Measurements from ENCODE around the gene C11orf65.

C11orf65 gene

GRCh38 chr11:108495326-108495725, 28.0 kb upstream of the C11orf65 start:
- no peak for TF ChIP-seq CTCF (conservative IDR thresholded peaks at IDR 0.05; ENCODE audit: low read depth)
- DNase-seq (ENCODE audit: low spot score) = no peak
- CTCF ChIA-PET = no interaction called here
- POLR2A ChIA-PET (ENCODE audit: low non-redundant PET) = no interaction called here
- no peak overlapping the region for H3K27ac ChIP-seq

- ChIA-PET CTCF (no interaction called here), POLR2A (ENCODE audit: low non-redundant PET) (no interaction called here)
- no peak for DNase-seq (ENCODE audit: low spot score)
These were observed 26.9 kb upstream of the C11orf65 start for GRCh38 chr11:108494182-108494581.

GRCh38 chr11:108491936-108492335, 24.6 kb upstream of the C11orf65 start:
- CTCF ChIA-PET = no interaction called here
- TF ChIP-seq CTCF (conservative IDR thresholded peaks at IDR 0.05; ENCODE audit: low read depth) = no peak
- POLR2A ChIA-PET (ENCODE audit: low non-redundant PET) = no interaction called here
- no peak overlapping the region for H3K27ac ChIP-seq
- DNase-seq (ENCODE audit: low spot score) = no peak

More at GRCh38 chr11:108494182-108494581, 26.9 kb upstream of the C11orf65 start:
- no peak overlapping the region for H3K27ac ChIP-seq
- TF ChIP-seq CTCF (conservative IDR thresholded peaks at IDR 0.05; ENCODE audit: low read depth) = no peak

GRCh38 chr11:108486828-108487227, 19.5 kb upstream of the C11orf65 start:
- DNase-seq (ENCODE audit: low spot score) = no peak
- ChIA-PET CTCF (no interaction called here), POLR2A (ENCODE audit: low non-redundant PET) (no interaction called here)
- no peak for TF ChIP-seq CTCF (conservative IDR thresholded peaks at IDR 0.05; ENCODE audit: low read depth)
- no peak overlapping the region for H3K27ac ChIP-seq

- CTCF ChIA-PET = no interaction called here
These were observed 19.0 kb upstream of the C11orf65 start for GRCh38 chr11:108486331-108486730.

GRCh38 chr11:108483163-108483562, 15.8 kb upstream of the C11orf65 start:
- no peak for TF ChIP-seq CTCF (conservative IDR thresholded peaks at IDR 0.05; ENCODE audit: low read depth)
- DNase-seq (ENCODE audit: low spot score) = no peak
- POLR2A ChIA-PET (ENCODE audit: low non-redundant PET) = no interaction called here
- H3K27ac ChIP-seq = no peak overlapping the region
- CTCF ChIA-PET = no interaction called here

More at GRCh38 chr11:108486331-108486730, 19.0 kb upstream of the C11orf65 start:
- no peak for TF ChIP-seq CTCF (conservative IDR thresholded peaks at IDR 0.05; ENCODE audit: low read depth)
- POLR2A ChIA-PET (ENCODE audit: low non-redundant PET) = no interaction called here
- H3K27ac ChIP-seq = no peak overlapping the region
- no peak for DNase-seq (ENCODE audit: low spot score)

All from RWPE1 (cell line).